Measurements from ENCODE around the gene CDC42BPG. TPM values are rescaled to one million over a fixed set of nuclear protein-coding genes. Genes with fewer than 3 reads are reported as not detected.

The CDC42BPG gene
- total RNA-seq, 1 experiment from 2014 or later, result 24.9 TPM

GRCh38 chr11:64823568-64824119, 20.8 kb downstream of the CDC42BPG start:
- no peak overlapping the region for H4K91ac ChIP-seq (ENCODE audit: insufficient read length, low read depth, low read length)
- H3K27ac Mint-ChIP-seq, result no peak overlapping the region
- peaks cover 0 to 2% of the 10 kb centered on the region in 2 experiments; a peak in 2 of 4 replicates for H3K4me1 Mint-ChIP-seq
- no peak overlapping the region for H2BK15ac ChIP-seq (ENCODE audit: low read depth, low read length)
- no peaks in the 10 kb centered on the region for H3K4me1 ChIP-seq (ENCODE audit: insufficient read depth, low read length)
- H4K8ac ChIP-seq (replicated peaks; ENCODE audit: insufficient read length, low read depth, low read length), result no peak overlapping the region
- no peak overlapping the region for H2AK5ac ChIP-seq (ENCODE audit: insufficient read length, low read length)
- H3K4me2 ChIP-seq (ENCODE audit: insufficient read depth, insufficient read length, low read length), result no peak overlapping the region
- no peak overlapping the region for H4K5ac ChIP-seq (ENCODE audit: insufficient read length, low read depth, low read length)
- no peak overlapping the region for H3K27ac ChIP-seq (ENCODE audit: insufficient read length, low read depth, low read length)
- H3K56ac ChIP-seq (ENCODE audit: insufficient read length, low read depth, low read length), result no peak overlapping the region
- H2BK20ac ChIP-seq (ENCODE audit: low read depth, low read length, poor library complexity, severe bottlenecking), result no peak overlapping the region
- TF ChIP-seq, protein P1, sequence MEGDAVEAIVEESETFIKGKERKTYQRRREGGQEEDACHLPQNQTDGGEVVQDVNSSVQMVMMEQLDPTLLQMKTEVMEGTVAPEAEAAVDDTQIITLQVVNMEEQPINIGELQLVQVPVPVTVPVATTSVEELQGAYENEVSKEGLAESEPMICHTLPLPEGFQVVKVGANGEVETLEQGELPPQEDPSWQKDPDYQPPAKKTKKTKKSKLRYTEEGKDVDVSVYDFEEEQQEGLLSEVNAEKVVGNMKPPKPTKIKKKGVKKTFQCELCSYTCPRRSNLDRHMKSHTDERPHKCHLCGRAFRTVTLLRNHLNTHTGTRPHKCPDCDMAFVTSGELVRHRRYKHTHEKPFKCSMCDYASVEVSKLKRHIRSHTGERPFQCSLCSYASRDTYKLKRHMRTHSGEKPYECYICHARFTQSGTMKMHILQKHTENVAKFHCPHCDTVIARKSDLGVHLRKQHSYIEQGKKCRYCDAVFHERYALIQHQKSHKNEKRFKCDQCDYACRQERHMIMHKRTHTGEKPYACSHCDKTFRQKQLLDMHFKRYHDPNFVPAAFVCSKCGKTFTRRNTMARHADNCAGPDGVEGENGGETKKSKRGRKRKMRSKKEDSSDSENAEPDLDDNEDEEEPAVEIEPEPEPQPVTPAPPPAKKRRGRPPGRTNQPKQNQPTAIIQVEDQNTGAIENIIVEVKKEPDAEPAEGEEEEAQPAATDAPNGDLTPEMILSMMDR (conservative IDR thresholded peaks at IDR 0.05), result no peak
- no peaks in the 10 kb centered on the region for H3K9me3 ChIP-seq (ENCODE audit: control insufficient read depth, low read depth, low read length)
- no peaks in the 10 kb centered on the region for H3K79me1 ChIP-seq (ENCODE audit: insufficient read depth, low read depth, low read length, poor library complexity, severe bottlenecking)
- no peaks in the 10 kb centered on the region for H3K9me3 Mint-ChIP-seq
- no peak overlapping the region for H3T11ph ChIP-seq (ENCODE audit: low read length)
- H2AFZ ChIP-seq (ENCODE audit: low read length), result no peak overlapping the region
- DNase-seq, result no peak
- H3K14ac ChIP-seq (ENCODE audit: insufficient read depth, low read length), result no peak overlapping the region
- 100% methylated on average over 4 of the region's 11 CpGs for WGBS (ENCODE audit: extremely low coverage, insufficient read length, low lambda C conversion rate)
- no peak overlapping the region for H3K4me3 Mint-ChIP-seq
- no peak overlapping the region for H3K4ac ChIP-seq (ENCODE audit: low read depth, low read length)
- no peaks in the 10 kb centered on the region for H3K79me2 ChIP-seq (ENCODE audit: insufficient read depth, low read length)
- H3K27me3 ChIP-seq (ENCODE audit: insufficient read depth, low read length), result no peaks in the 10 kb centered on the region
- no peak overlapping the region for H3K18ac ChIP-seq (ENCODE audit: insufficient read length, low read depth, low read length)
- no peaks in the 10 kb centered on the region for H3K23me2 ChIP-seq (ENCODE audit: insufficient read length, low read depth, low read length, poor library complexity, severe bottlenecking)
- H4K20me1 ChIP-seq (ENCODE audit: control insufficient read depth, insufficient read depth, insufficient read length), result no peaks in the 10 kb centered on the region
- H3K9ac ChIP-seq (ENCODE audit: extremely low read depth, insufficient read length, low read length), result no peak overlapping the region
- no peak overlapping the region for H2BK5ac ChIP-seq (ENCODE audit: insufficient read length, low read length)
- H3K27me3 Mint-ChIP-seq (ENCODE audit: low read depth), result no peaks in the 10 kb centered on the region; the same call in 1 of the 2 replicates
- peaks cover 0 to 43% (median 13%) of the 10 kb centered on the region in 3 experiments; a peak in 5 of 7 replicates for H3K36me3 Mint-ChIP-seq (ENCODE audit: insufficient read depth in 1 of 3, low read depth in 3 of 3)
- H2BK12ac ChIP-seq (ENCODE audit: insufficient read length, low read depth, low read length), result no peak overlapping the region
- no peak overlapping the region for H3K23ac ChIP-seq (ENCODE audit: insufficient read length, low read depth, low read length)
- no peak overlapping the region for H2BK120ac ChIP-seq (ENCODE audit: low read depth, low read length, poor library complexity, severe bottlenecking)
